HFF-Myc (cell line): ENCODE measurements around the gene SQSTM1.

Source experiments
- DNase-seq: peaks from one replicate; pipeline ENCODE4 v3.0.0-alpha.2; 2011; ENCODE audit warnings: low read depth; ENCODE audit errors: extremely low read depth
- H3K4me3 ChIP-seq: replicated peaks from 2 replicates; pipeline ENCODE4 v1.5.1; 2011; ENCODE audit warnings: low read depth, mild to moderate bottlenecking, control low read depth, low read length
- TF ChIP-seq, protein P1 (sequence below): IDR thresholded peaks from 2 replicates; pipeline ENCODE4 v1.5.1; 2012; ENCODE audit warnings: mild to moderate bottlenecking, low read depth, low read length, control low read depth; ENCODE audit errors: missing control alignments

Gene SQSTM1

GRCh38 chr5:179821298-179822058, 773 bp downstream of the SQSTM1 start:
- TF ChIP-seq, protein P1, sequence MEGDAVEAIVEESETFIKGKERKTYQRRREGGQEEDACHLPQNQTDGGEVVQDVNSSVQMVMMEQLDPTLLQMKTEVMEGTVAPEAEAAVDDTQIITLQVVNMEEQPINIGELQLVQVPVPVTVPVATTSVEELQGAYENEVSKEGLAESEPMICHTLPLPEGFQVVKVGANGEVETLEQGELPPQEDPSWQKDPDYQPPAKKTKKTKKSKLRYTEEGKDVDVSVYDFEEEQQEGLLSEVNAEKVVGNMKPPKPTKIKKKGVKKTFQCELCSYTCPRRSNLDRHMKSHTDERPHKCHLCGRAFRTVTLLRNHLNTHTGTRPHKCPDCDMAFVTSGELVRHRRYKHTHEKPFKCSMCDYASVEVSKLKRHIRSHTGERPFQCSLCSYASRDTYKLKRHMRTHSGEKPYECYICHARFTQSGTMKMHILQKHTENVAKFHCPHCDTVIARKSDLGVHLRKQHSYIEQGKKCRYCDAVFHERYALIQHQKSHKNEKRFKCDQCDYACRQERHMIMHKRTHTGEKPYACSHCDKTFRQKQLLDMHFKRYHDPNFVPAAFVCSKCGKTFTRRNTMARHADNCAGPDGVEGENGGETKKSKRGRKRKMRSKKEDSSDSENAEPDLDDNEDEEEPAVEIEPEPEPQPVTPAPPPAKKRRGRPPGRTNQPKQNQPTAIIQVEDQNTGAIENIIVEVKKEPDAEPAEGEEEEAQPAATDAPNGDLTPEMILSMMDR = no peak
- peak; percentile 74 for DNase-seq

DNA sequence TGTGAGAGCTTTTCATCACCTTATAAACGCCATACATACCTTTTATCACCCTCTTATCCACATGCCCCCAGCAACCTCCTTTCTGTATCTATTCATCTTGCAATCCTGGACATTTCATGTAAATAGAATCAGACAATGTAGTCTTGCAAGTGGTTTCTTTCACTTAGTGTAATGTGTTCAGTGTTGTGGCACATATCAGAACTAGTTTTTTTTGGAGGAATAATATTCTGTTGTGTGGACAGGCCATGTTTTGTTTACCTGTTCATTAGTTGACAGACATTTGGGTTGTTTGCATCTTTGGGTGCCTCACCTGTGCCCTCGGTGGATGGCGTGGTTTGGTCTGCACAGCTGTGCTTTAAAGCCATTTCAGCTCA, 1.3 kb downstream of the SQSTM1 start:
- H3K4me3 ChIP-seq = peak overlapping the region; percentile 93
- DNase-seq = no peak
- TF ChIP-seq, protein P1 = no peak

More at GRCh38 chr5:179821298-179822058, 773 bp downstream of the SQSTM1 start:
- peak overlapping the region; percentile 93 for H3K4me3 ChIP-seq

- peak overlapping the region; percentile 93 for H3K4me3 ChIP-seq
- TF ChIP-seq, protein P1 = no peak
- DNase-seq = no peak
Measured at GRCh38 chr5:179822444-179822990, 1.8 kb downstream of the SQSTM1 start.

DNA sequence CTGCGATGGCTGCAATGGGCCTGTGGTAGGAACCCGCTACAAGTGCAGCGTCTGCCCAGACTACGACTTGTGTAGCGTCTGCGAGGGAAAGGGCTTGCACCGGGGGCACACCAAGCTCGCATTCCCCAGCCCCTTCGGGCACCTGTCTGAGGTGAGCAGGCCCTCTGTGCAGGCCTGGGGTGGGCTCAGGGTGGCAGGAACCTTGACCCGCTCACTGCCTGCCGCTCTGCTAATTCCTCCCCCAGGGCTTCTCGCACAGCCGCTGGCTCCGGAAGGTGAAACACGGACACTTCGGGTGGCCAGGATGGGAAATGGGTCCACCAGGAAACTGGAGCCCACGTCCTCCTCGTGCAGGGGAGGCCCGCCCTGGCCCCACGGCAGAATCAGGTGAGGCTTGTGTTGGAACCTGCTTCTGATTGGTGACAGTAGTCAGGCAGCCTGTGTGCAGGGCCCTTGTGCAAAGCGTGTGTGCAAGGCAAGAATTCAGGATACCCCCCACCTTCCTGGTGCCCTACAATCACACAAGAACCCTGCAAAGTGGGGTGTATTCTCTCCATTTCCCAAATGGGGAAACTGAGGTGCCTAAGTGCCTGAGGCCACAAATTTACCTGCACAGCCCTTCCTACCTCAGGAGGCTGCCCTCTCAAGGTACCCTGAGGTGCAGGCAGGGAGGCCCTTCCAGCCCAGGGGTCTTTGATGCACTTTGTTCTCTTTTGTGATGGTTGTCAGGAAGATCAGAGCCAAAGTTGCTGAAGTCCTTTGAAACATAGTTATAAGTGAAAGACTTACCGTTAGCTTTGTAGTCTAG, 3.4 kb downstream of the SQSTM1 start:
- no peak overlapping the region for H3K4me3 ChIP-seq
- no peak for DNase-seq
- TF ChIP-seq, protein P1 = no peak

DNA sequence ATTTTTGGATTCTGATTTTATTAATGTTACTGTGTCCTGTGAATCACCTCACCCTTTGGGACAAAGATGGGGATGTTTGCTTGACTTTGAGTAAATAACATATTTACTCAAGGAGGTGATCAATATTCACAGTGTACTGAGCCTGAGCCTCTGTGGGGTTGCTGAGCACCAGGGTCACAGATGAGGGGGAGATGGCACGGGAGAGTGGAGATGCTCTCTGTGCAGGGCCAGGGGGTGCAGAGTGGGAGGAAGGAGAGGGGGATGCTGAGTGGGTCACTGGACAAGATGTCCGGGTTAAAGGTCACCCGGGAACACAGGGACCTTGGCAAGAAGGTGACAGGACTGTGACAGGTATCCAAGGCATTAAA, 4.0 kb downstream of the SQSTM1 start:
- TF ChIP-seq, protein P1 = no peak
- DNase-seq = no peak
- no peak overlapping the region for H3K4me3 ChIP-seq

- no peak for DNase-seq
- TF ChIP-seq, protein P1 = no peak
- H3K4me3 ChIP-seq = no peak overlapping the region
Measured at GRCh38 chr5:179825655-179826182, 5.0 kb downstream of the SQSTM1 start.
